ENCODE data around the gene ZNF185.

The ZNF185 gene

DNA sequence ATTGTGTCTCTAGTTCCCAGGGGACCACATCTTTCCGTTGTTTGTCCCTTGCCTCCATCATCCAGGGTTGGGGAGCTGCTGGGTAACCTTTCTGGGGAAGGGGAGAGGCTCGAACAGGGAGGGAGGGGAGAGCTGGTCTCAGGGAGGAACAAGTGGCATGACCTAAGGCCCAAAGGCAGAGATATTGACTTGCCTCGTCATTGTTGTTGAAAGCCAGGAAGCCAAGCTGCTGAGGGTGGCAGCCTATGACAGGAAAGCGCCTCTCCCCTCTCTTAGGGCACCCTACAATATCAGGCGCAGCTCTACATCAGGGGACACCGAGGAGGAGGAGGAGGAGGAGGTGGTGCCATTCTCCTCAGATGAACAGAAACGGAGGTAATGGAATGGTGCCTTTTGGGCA, 20.8 kb downstream of the ZNF185 start:
- DNase-seq: no peak

DNA sequence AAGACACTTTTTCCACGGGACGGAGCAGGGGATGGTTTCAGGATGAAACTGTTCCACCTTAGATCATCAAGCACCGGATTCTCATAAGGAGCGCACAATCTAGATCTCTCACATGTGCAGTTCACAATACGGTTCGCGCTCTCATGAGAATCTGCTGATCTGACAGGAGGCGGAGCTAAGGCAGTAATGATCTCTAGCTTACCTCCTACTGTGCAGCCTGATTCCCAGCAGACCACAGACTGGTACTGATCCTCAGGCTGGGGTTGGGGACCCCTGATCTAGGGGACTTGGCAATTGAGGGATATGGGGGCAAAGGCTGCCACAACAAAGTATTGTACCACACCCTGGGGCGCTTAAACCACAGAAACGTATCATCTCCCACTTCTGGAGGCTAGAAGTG, 25.7 kb downstream of the ZNF185 start:
- DNase-seq: no peak

DNA sequence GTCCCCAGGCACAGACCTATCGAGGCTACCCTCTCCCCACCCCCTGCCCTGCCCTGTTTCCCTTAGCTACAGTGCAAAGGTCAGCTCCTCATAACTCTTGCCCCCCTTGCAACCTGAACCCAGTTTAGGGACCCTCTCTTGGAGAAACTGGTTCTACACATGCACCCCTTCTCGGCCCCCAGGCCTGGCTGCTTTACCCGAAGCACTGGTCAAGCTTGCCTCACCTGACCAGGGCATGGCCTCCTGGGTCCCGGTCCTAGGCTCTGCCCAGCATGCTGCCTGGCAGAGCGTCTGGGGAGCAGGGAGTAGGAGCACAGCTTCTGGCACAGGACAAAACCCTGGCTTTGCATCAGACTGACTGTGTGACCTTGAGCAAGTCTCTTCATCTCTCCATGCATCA, 28.0 kb downstream of the ZNF185 start:
- no peak for DNase-seq

DNA sequence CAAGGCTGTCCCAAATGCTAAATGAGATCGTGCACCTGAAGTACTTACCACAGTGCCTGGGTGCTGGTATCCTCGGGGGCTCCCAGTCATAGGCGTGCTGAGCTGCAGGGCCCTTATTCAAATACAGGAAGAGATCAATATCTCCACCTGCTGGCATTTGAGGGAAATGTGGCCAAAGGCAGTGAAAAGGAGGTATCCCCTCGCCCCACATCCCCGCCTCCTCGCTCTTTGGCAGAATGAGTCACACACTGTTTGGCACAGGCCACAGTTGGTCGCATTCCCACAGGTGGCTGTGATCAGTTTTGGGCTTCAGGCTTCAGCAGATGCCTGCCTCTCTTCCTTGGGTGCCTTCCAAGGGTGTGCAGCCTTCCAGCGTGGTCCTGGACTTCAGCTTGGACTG, 28.4 kb downstream of the ZNF185 start:
- no peak for DNase-seq

DNA sequence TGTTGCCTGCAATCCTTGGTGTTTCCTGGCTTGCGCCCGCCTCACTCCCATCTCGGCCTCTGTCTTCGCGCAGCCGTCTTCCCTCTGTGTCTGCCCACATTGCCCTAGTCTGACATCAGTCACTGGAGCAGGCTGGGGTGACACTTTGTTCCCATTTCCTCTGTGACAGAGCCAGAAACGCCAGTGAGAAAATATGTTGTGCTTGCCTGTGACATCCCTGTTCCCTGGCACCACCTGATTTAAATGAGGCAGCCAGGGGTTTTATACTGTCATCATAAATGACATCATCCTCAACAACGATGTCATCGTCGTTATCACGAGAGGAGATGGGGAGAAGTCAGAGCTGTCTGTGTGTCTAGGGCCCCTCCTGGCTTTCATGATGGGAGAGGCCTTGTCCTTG, 29.1 kb downstream of the ZNF185 start:
- DNase-seq: no peak

DNA sequence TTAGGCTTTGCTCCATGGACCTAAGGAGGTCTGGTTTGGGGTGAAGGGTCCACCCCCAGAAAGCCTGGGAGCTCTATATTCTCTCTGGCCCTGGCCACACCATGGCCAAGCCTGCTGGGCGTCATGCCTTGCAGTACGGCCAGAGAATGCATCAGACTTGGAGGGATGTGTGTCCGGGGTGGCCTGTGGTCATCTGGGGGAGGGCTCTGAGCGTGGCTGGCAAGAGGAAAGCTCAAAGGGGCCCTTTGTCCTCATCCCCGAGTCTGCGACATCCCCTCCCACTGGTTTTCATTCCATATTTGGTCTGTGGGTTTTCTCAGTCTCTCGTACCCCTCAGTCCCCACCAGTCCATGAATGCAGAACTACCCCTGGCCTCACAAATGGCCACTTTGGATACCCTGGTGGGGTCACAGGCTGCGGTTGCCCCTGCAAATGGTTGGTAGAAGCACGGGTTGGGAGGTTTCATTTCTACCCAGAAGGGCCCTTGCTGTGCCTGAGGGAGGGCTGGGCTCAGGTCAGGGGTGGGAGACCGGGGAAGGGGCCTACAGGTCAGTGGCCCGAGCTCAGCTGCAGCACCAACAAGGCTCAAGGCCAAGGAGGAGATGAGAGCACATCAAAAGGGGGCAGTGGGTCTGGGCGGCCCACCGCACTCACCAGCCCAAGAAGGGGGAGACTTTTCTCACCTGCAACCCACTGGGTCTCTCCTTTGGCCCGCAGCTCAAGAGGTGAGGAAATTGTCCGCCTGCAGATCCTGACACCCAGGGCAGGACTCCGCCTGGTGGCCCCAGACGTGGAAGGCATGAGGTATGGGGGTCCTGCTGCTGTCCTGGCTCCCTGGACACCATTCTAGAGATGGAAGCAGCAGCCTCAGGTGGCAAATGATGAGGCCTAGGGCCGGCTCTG, 30.2 kb downstream of the ZNF185 start:
- DNase-seq: no peak

DNA sequence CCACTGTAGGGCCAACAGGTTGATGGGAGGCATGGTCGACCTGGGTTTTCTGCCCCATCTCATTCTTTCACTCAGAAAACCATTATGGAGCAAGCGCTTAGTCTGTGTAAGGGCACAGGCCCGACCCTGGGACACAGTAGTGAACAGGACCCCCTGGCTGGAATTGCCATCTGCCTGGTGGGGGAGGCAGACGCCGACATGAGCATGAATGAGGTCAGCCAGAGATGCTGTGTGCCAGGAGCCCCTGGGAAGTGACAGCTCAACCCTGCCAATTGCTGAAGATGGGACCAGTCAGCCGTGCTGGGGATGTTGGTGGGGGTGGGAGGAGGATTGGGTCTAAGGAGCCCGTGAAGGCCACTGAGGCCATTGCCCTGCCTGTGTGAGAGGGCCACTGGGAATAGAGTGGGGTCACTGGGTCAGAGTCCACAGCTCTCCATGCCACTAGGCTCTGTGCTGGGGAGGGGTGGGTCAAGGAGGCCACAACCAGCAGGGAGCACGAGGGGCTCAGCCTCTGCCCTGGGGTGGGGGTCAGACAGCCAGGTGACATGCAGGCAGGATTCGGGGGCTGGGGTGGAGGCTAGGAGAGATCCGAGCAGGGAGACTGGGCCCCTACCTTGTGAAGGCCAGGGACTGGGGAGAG, 31.0 kb downstream of the ZNF185 start:
- no peak for DNase-seq

DNA sequence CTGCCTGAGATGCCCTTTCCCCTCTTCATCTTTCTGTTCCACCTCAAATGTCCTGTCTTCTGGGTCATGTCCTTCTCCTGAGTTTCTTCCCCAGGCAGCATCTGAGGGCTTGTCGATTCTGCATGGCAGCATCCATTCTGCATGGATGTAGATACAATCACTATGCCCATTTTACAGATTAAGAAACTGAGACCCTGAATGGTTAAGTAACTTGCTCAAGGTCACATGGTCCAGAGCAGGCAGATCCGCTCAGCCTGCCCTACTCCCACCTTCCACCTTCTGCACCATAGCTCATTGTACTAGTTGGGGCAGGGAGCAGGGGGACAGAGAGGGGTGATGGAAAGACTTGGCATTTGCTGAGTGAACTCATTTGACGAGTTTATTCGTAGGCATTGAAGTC, 32.0 kb downstream of the ZNF185 start:
- no peak for DNase-seq

DNA sequence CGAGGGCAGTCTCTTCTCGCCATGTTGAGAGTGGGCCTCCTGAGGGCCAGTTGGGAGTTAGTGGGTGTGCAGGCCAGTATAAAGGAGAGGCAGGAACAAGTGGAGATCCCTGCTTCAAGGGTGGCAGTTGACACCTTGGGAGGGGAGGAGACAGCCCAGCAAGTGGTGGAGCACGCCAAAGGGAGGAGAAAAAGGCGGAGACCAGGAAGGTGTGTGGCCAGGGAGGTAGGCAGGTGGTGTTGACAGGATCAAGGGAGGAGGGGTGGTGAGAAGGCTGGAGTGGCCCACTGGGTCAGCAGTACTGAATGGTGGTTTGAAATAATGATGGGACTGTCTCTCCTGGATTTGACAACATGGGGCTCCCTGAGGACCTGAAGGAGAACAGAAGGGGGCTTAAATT, 32.6 kb downstream of the ZNF185 start:
- no peak for DNase-seq

DNA sequence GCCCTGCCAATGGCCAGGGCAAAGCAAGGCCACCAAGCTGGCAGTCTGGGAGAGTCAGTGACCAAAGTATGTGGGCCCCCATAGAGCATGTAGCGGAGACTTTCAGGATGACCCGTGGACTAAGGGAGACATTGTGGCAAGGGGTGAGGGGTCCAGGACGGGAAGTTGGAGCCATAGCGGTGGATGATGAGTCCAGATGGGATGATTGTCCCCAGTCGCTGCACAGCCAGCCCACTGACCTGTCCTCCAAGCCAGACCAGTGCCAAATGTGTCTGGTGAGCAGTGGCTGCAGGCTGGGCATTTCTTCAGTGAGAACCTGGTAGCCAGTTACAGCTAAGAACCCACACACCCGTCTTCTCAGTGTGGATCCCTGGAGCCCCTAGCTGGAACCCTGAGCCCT, 34.3 kb downstream of the ZNF185 start:
- no peak for DNase-seq

DNA sequence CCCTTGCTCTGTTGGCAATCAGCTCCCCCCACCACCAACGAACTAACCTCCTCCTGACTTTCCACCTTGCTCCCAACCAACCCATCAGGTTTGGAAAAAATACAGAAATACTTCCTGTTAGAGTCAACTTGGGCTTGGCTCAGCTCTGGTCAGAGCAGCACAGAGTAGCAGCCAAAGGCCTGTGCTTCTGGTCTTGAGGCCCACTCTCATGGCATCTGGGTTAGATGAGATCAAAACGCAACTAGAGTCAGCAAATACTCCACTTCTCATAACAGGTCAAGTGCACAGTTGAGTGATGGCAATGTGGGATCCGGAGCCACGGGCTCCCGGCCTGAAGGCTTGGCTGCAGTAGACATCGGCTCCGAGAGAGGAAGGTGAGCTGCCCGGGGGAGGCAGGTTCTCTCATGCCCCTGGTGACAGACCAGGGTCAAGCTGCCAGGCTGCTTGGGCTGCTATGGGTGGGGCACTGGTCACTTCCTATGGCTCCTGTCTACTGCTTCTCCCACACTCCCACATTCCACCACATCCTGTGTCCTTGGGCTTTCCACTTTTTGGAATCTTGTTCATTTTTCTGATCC, 34.8 kb downstream of the ZNF185 start:
- no peak for DNase-seq

DNA sequence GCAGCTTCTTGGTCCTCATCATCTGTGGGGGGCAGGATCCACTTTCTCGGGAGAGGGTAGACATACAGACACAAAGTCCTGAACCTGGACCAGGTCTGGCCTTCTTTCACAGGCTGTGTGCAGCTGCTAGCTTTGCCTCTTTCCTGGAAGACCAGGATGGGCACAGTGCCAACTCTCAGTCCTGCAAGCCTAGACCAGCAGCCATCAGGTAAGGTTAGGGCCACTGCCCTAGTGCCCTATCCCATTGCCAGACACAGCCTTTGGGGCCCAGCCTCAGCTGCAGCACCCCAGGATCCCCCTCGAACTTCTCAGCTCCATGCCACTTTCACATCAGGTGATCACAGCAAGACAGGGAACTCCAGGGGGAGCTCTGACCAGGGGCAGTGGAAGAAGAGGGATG, 38.4 kb downstream of the ZNF185 start:
- DNase-seq: no peak

DNA sequence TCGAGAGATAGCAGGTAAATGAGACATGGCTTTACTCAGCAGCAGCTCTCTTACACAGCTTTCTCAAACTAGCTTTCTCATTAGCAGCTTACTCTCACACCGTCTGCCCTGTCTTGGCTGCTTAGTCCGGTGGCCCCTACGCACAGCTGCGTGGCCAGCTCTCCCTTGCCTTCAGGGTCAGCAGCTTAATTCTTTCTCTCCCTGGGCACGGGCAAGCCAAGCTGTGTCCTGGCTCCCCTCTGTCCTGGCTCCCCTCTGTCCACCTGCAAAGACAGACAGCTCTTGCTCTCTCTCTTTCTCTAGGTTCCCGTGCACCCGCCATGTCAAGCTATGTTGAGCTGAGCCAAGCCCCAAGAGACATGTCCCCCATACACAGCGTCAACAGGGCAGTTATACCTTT, 39.4 kb downstream of the ZNF185 start:
- no peak for DNase-seq

DNA sequence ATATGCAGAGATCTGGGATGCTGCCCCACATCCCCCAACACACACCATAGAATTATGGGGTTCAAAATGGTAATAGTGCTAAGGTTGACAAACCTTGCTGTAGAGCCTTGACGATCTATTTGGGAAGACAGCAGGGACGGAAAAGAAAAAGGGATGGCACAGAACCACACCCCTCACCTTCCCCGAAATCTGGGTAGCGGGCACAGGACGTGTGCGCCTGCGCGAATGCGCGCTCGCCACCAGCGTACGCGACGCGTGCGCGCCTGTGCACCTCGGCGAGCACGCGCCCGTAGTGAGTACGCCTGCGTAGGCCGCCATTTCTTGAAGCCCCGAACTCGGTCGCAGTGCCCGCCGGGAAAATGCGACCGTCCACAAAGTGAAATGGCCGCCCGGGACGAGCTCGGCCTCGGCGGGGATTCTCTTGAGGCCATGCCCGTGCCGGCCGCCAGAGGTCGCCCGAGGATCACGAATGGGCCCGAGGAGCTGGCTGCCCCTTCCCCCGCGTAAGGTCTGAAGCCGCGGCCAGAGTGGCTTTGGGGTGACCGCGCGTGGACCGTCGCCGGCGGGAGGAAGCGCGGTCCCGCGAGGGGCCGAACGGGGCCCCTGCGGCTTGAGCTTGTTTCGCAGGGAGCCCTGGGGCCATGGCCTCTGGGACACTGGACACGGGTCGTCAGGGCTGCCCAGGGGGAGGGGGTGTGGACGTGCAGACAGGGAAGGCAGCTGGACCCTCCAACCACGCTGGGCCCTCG, 43.6 kb downstream of the ZNF185 start:
- peak; percentile 39 for DNase-seq

DNA sequence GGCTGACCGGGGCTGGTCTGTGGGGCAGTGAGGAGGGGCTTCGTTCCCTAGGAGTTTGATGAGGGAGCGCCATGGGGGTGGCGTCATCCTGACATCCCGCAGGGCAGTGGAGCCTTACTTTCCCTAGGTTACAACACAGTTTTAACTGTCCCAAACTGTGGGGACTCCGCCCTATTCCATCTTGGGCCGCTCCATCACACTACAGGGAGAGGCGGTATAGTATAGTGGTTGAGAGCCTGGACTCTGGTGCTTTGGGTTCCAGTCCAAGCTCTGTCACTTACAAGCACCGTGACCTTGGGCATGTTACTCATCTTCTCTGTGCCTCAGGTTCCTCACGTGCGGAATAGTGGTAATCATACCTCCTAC, 44.2 kb downstream of the ZNF185 start:
- DNase-seq: no peak

DNA sequence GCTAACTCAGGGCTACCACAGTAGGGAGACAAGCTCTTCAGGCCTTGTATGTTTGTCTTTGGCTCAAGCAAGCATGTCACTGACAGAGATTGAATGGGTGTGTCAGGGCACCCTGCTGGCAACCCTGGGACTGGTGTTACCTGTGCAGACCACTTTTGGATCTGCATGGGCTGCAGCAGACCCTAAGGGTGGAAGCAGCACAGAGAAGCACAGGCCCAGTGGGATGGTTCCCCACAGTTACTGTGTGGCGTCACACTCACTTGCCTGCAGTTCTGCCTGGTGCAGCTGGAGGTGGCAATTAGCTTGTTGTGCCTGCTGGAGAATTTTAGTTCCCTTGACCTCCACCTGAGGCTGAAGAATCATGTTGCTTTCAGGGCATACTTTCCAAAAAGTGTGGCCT, 46.0 kb downstream of the ZNF185 start:
- no peak for DNase-seq

DNA sequence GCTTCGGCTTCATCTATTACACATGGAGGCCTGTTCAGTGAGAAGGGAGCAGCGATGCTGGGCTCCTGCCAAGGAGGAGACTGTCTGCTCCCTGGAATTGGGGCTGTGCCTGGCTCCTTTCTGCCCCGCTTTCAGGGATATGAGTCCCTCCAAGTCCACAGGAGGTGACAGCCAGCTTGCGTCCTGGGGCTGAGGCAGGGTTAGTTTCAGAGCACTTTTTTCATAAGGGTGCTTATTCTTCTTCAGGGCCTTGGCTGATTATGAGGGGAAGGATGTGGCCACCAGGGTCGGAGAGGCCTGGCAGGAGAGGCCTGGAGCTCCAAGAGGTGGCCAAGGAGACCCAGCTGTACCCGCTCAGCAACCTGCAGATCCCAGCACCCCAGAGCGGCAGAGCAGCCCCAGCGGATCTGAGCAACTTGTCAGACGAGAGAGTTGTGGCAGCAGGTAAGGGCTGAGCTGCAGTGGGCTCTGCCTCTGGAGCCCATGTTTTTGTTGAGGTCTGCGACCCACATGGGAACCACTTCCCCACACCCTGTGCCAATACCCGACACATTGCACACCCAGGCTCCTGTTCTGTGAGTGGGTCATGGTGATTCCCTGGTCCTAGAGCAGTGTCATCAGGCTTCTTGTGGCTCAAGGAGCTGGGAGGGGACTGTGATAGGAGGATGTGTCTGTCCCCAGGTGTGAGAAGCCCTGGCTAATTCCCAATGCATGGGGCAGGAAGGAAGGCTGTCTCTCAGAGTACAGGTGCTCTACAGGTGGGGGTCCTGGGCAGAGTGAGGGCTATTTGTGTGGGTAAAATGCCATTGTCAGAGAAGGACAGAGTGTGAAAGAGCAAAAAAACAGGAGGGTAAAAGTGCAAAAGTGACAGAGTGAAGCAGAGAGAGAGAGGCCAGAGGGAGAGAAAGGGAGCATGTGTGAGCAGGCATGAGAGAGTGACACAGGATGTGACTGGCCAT, 47.4 kb downstream of the ZNF185 start:
- no peak for DNase-seq

DNA sequence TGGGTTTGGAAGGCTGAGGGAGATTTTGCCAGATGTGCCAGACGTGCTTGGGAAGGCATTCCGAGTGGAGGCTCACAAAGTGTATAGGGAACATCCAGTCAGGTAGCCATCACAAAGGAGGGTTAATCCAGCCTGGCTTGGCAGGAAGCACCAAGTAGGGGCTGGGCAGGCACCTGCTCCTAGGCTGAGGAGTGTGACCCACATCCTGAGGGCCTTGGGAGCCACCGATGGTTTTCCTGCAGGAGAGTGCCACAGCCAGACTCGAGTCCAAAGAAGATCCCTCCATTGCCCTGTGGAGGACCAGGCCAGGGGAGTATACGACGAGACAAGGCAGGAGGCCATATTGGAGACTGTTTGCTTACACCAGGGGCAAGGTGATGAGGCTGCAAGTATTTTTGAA, 48.8 kb downstream of the ZNF185 start:
- no peak for DNase-seq
